Stomach (tissue), 4 donors: ENCODE data around the gene TM4SF5.

Experiments used
- POLR2A ChIP-seq, 4 donors: fragments of 450-650 bp; IDR thresholded peaks; one replicate each; pipeline ENCODE4 v1.6.1; 2016; ENCODE audit warnings: antibody characterized with exemption in 4 of 4, control low read depth in 2 of 4, mild to moderate bottlenecking in 1 of 4, moderate library complexity in 1 of 4
- TF ChIP-seq, protein P1 (sequence below), 7 experiments: fragments of 450-650 bp in 4 of 7; fragments of 200-600 bp in 3 of 7; sonication (generic) in 3 of 7; IDR thresholded peaks; one replicate each; pipeline ENCODE4 v1.5.1; 2016 to 2019; ENCODE audit warnings: antibody characterized with exemption in 7 of 7, control low read depth in 2 of 7, mild to moderate bottlenecking in 1 of 7

DNA sequence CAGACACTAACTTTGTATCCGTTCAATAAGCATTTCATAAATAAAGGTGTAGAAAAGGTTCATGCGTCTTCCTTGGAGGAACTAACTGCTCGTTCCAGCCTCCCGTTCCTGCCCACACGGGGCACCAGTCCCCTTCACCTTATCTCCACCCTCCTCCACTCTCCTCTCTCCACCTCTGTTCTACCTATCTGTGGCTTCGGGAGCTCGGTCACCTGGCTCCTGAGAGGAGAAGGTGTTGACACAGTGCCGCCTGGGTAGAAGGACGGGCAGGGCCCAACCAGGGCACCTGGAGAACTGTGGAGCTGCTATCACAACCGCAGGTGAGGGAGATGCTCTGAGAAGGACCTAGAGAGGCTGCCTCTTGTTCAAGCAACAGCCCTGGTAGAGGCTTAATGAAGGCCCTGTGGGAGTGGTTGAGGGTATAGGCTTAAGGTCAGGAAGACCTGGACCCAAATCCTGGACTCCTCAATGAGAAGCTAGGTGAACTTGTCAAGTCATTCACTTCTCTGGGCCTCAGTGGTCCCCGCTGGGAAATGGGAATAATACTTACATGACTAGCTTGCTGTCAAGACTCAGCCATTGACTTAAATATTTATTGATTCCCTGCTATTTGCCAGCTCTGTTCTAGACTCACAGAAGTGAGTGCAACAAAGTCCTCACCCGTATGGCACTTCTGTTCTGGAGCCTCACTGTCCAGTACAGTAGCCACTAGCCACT, 51.8 kb downstream of the TM4SF5 start:
- TF ChIP-seq, protein P1, sequence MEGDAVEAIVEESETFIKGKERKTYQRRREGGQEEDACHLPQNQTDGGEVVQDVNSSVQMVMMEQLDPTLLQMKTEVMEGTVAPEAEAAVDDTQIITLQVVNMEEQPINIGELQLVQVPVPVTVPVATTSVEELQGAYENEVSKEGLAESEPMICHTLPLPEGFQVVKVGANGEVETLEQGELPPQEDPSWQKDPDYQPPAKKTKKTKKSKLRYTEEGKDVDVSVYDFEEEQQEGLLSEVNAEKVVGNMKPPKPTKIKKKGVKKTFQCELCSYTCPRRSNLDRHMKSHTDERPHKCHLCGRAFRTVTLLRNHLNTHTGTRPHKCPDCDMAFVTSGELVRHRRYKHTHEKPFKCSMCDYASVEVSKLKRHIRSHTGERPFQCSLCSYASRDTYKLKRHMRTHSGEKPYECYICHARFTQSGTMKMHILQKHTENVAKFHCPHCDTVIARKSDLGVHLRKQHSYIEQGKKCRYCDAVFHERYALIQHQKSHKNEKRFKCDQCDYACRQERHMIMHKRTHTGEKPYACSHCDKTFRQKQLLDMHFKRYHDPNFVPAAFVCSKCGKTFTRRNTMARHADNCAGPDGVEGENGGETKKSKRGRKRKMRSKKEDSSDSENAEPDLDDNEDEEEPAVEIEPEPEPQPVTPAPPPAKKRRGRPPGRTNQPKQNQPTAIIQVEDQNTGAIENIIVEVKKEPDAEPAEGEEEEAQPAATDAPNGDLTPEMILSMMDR (IDR thresholded peaks at IDR 0.05): no peak
- TF ChIP-seq POLR2A (IDR thresholded peaks at IDR 0.05): no peak
